HepG2 (cell line): ENCODE data around the gene GATAD2B. TPM values are rescaled to one million over a fixed set of nuclear protein-coding genes. Genes with fewer than 3 reads are reported as not detected.

Experiments
- CAMTA2 ChIP-seq: sonication (generic); formaldehyde crosslinking; IDR thresholded peaks from 2 replicates; pipeline ENCODE4 v1.4.0; 2020; ENCODE audit warnings: mild to moderate bottlenecking, missing genetic modification reagents, borderline replicate concordance
- CENPBD1 ChIP-seq: sonication (generic); formaldehyde crosslinking; IDR thresholded peaks from 2 replicates; pipeline ENCODE4 v1.8.0; 2022; ENCODE audit warnings: missing genetic modification reagents, low read depth, mild to moderate bottlenecking, borderline replicate concordance
- CREM ChIP-seq, 2 experiments: sonication (generic) in 1 of 2; formaldehyde crosslinking in 1 of 2; IDR thresholded peaks; 2 replicates each; pipeline versions ENCODE4 v1.4.0 to v1.6.1; 2016 to 2020; ENCODE audit warnings: antibody characterized with exemption in 1 of 2, mild to moderate bottlenecking in 1 of 2, missing genetic modification reagents in 1 of 2
- HNRNPK ChIP-seq: fragments of 200-400 bp; formaldehyde crosslinking; IDR thresholded peaks from 2 replicates; pipeline ENCODE4 v1.6.1; 2018; ENCODE audit warnings: low read length, low read depth, moderate library complexity, mild to moderate bottlenecking; ENCODE audit not compliant: poor library complexity, severe bottlenecking
- HOXA9 ChIP-seq: sonication (generic); formaldehyde crosslinking; IDR thresholded peaks from 2 replicates; pipeline ENCODE4 v1.8.1; 2022; ENCODE audit warnings: missing genetic modification reagents, mild to moderate bottlenecking, moderate library complexity, borderline replicate concordance
- KAT2B ChIP-seq: fragments of 150-350 bp; IDR thresholded peaks from 2 replicates; pipeline ENCODE4 v1.6.1; 2014; ENCODE audit warnings: low read depth, low read length, borderline replicate concordance
- MBD4 ChIP-seq: IDR thresholded peaks from 2 replicates; pipeline ENCODE4 v1.6.1; 2012; ENCODE audit warnings: low read length, inconsistent platforms, borderline replicate concordance
- MTA3 ChIP-seq: sonication (generic); formaldehyde crosslinking; IDR thresholded peaks from 2 replicates; pipeline ENCODE4 v1.4.0; 2020; ENCODE audit warnings: missing genetic modification reagents
- RBAK ChIP-seq: sonication (generic); formaldehyde crosslinking; IDR thresholded peaks from 2 replicates; pipeline ENCODE4 v1.5.1; 2020; ENCODE audit warnings: mild to moderate bottlenecking, missing genetic modification reagents
- REL ChIP-seq: sonication (generic); formaldehyde crosslinking; conservative IDR thresholded peaks from 2 replicates; pipeline ENCODE4 v1.8.0; 2022; ENCODE audit warnings: mild to moderate bottlenecking, missing genetic modification reagents, moderate library complexity
- RFX3 ChIP-seq: IDR thresholded peaks from 2 replicates; pipeline ENCODE4 v1.6.1; 2016; ENCODE audit warnings: missing biosample characterization, missing genetic modification reagents
- SETDB1 ChIP-seq: sonication (generic); formaldehyde crosslinking; IDR thresholded peaks from 2 replicates; pipeline ENCODE4 v1.5.1; 2020; ENCODE audit warnings: missing genetic modification reagents, mild to moderate bottlenecking, borderline replicate concordance
- SIN3B ChIP-seq: fragments of 150-350 bp; IDR thresholded peaks from 2 replicates; pipeline ENCODE4 v1.6.1; 2014; ENCODE audit warnings: low read length
- SP140L ChIP-seq: sonication (generic); formaldehyde crosslinking; IDR thresholded peaks from 2 replicates; pipeline ENCODE4 v1.4.0; 2020; ENCODE audit warnings: missing genetic modification reagents, borderline replicate concordance
- ZNF256 ChIP-seq: sonication (generic); formaldehyde crosslinking; conservative IDR thresholded peaks from 2 replicates; pipeline ENCODE4 v1.4.0; 2020; ENCODE audit warnings: missing genetic modification reagents
- ZNF282 ChIP-seq: fragments of 450-650 bp; IDR thresholded peaks from 2 replicates; pipeline ENCODE4 v1.6.1; 2018; ENCODE audit not compliant: partially characterized antibody
- ZNF567 ChIP-seq: sonication (generic); formaldehyde crosslinking; IDR thresholded peaks from 2 replicates; pipeline ENCODE4 v1.8.1; 2023; ENCODE audit warnings: mild to moderate bottlenecking, missing genetic modification reagents, borderline replicate concordance
- ZNF75D ChIP-seq: sonication (generic); formaldehyde crosslinking; IDR thresholded peaks from 2 replicates; pipeline ENCODE4 v1.8.1; 2023; ENCODE audit warnings: missing genetic modification reagents, mild to moderate bottlenecking, borderline replicate concordance
- ZNF839 ChIP-seq: sonication (generic); formaldehyde crosslinking; IDR thresholded peaks from 2 replicates; pipeline ENCODE4 v1.4.0; 2020; ENCODE audit warnings: missing genetic modification reagents, mild to moderate bottlenecking, borderline replicate concordance
- polyA plus RNA-seq, 8 experiments: library from polyadenylated mRNA; depleted of rRNA in 3 of 8; stranded (reverse) in 7 of 8; unstranded in 1 of 8; fragments of >200 nt; fragmentation: Illumina TruSeq in 4 of 8; extraction: Trizol in 4 of 8; gene quantifications; 2 replicates each; pipeline versions ENCODE4 v1.2.1 to v1.2.3, GENCODE V29; 2011 to 2016; ENCODE audit warnings: low read depth in 4 of 8, missing spikeins in 1 of 8, mixed read lengths in 1 of 8; ENCODE audit not compliant: insufficient read depth in 1 of 8
- total RNA-seq, 5 experiments: library from RNA; depleted of rRNA; stranded (reverse); fragments of >200 nt; fragmentation: Illumina TruSeq; extraction: Trizol; gene quantifications; 2 replicates each; pipeline ENCODE4 v1.2.3, GENCODE V29; 2016; ENCODE audit warnings: low read depth in 1 of 5
- TF ChIP-seq, protein P1 (sequence below): sonication (generic); formaldehyde crosslinking; IDR thresholded peaks from 2 replicates; pipeline ENCODE4 v1.4.0; 2020; ENCODE audit warnings: missing genetic modification reagents
- TF ChIP-seq, protein P2 (sequence below): sonication (generic); formaldehyde crosslinking; IDR thresholded peaks from 2 replicates; pipeline ENCODE4 v1.8.0; 2022; ENCODE audit warnings: mild to moderate bottlenecking, missing genetic modification reagents
- TF ChIP-seq, protein P3 (sequence below): fragments of 450-650 bp; IDR thresholded peaks from 2 replicates; pipeline ENCODE4 v1.6.1; 2017
- TF ChIP-seq, protein P4 (sequence below): sonication (generic); formaldehyde crosslinking; IDR thresholded peaks from 2 replicates; pipeline ENCODE4 v1.9.0; 2022; ENCODE audit warnings: missing genetic modification reagents, mild to moderate bottlenecking, borderline replicate concordance

The GATAD2B gene
- total and polyA plus RNA-seq, 2 of the 13 experiments (the other 11 are each of a cell fraction or from before 2014, with no cell fraction given): 3.2 to 5.2 TPM

GRCh38 chr1:153963030-153963849 is 40.5 kb upstream of the GATAD2B start, which contains the start of gene SLC39A1 (continued):
- TF ChIP-seq, protein P1, sequence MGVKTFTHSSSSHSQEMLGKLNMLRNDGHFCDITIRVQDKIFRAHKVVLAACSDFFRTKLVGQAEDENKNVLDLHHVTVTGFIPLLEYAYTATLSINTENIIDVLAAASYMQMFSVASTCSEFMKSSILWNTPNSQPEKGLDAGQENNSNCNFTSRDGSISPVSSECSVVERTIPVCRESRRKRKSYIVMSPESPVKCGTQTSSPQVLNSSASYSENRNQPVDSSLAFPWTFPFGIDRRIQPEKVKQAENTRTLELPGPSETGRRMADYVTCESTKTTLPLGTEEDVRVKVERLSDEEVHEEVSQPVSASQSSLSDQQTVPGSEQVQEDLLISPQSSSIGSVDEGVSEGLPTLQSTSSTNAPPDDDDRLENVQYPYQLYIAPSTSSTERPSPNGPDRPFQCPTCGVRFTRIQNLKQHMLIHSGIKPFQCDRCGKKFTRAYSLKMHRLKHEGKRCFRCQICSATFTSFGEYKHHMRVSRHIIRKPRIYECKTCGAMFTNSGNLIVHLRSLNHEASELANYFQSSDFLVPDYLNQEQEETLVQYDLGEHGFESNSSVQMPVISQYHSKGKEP: no peak
- no peak for TF ChIP-seq MTA3 (CRISPR knock-in tag)
- TF ChIP-seq HOXA9 (CRISPR knock-in tag): no peak
- no peak for TF ChIP-seq CENPBD1 (CRISPR knock-in tag)
- TF ChIP-seq MBD4: no peak
- TF ChIP-seq ZNF839 (CRISPR knock-in tag): 0 out of 2 replicates have a peak, but pooled peaks have one; percentile 31
- TF ChIP-seq, protein P2, sequence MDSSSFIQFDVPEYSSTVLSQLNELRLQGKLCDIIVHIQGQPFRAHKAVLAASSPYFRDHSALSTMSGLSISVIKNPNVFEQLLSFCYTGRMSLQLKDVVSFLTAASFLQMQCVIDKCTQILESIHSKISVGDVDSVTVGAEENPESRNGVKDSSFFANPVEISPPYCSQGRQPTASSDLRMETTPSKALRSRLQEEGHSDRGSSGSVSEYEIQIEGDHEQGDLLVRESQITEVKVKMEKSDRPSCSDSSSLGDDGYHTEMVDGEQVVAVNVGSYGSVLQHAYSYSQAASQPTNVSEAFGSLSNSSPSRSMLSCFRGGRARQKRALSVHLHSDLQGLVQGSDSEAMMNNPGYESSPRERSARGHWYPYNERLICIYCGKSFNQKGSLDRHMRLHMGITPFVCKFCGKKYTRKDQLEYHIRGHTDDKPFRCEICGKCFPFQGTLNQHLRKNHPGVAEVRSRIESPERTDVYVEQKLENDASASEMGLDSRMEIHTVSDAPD (CRISPR knock-in tag): no peak
- TF ChIP-seq CAMTA2: 0 out of 2 replicates have a peak, but pooled peaks have one; percentile 10
- no peak; the same call in 1 of the 2 replicates for TF ChIP-seq ZNF256 (CRISPR knock-in tag)
- no peak for TF ChIP-seq ZNF567 (CRISPR knock-in tag)
- no peak for TF ChIP-seq RBAK
- TF ChIP-seq SP140L (CRISPR knock-in tag): no peak
- TF ChIP-seq SIN3B: no peak
- TF ChIP-seq REL: no peak
- TF ChIP-seq, protein P3, sequence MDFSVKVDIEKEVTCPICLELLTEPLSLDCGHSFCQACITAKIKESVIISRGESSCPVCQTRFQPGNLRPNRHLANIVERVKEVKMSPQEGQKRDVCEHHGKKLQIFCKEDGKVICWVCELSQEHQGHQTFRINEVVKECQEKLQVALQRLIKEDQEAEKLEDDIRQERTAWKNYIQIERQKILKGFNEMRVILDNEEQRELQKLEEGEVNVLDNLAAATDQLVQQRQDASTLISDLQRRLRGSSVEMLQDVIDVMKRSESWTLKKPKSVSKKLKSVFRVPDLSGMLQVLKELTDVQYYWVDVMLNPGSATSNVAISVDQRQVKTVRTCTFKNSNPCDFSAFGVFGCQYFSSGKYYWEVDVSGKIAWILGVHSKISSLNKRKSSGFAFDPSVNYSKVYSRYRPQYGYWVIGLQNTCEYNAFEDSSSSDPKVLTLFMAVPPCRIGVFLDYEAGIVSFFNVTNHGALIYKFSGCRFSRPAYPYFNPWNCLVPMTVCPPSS: no peak
- TF ChIP-seq ZNF282: no peak
- TF ChIP-seq CREM (IDR thresholded peaks at IDR 0.05): peak; percentile 83
- no peak for TF ChIP-seq CREM (CRISPR knock-in tag; IDR thresholded peaks at IDR 0.05)
- TF ChIP-seq RFX3: no peak
- TF ChIP-seq, protein P4, sequence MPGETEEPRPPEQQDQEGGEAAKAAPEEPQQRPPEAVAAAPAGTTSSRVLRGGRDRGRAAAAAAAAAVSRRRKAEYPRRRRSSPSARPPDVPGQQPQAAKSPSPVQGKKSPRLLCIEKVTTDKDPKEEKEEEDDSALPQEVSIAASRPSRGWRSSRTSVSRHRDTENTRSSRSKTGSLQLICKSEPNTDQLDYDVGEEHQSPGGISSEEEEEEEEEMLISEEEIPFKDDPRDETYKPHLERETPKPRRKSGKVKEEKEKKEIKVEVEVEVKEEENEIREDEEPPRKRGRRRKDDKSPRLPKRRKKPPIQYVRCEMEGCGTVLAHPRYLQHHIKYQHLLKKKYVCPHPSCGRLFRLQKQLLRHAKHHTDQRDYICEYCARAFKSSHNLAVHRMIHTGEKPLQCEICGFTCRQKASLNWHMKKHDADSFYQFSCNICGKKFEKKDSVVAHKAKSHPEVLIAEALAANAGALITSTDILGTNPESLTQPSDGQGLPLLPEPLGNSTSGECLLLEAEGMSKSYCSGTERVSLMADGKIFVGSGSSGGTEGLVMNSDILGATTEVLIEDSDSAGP (CRISPR knock-in tag): peak; percentile 46; the same call in 1 of the 2 replicates
- no peak for TF ChIP-seq KAT2B
- no peak for TF ChIP-seq SETDB1 (CRISPR knock-in tag)
- no peak for TF ChIP-seq ZNF75D (CRISPR knock-in tag)
- no peak for TF ChIP-seq HNRNPK
